HEK293 (cell line): ENCODE results near the gene NEURL1.

Experiments used
- CTCF ChIA-PET: fragments of 350-600 bp; formaldehyde crosslinking; extraction: SDS; loops from one replicate; lab custom pipeline; 2021; ENCODE audit warnings: antibody characterized with exemption; lab: Yijun Ruan, JAX
- POLR2A ChIA-PET: fragments of 300-600 bp; formaldehyde crosslinking; extraction: SDS; loops from one replicate; lab custom pipeline; 2020; ENCODE audit warnings: antibody characterized with exemption, inconsistent platforms; lab: Yijun Ruan, JAX
- H3K27ac ChIP-seq: fragments of 200-500 bp; sonication (Bioruptor generic); 2 replicates; pipeline ENCODE4 v1.5.1; 2014; ENCODE audit warnings: low read depth, low read length, control low read depth, inconsistent platforms; ENCODE audit errors: extremely low read depth
- H3K36me3 ChIP-seq, 2 experiments: fragments of 200-500 bp in 1 of 2; sonication (Bioruptor generic) in 1 of 2; 1 replicate in 1 of 2; 2 replicates in 1 of 2; pipeline ENCODE4 v1.5.1; 2014 to 2017; ENCODE audit warnings: inconsistent platforms in 2 of 2, low read length in 2 of 2; ENCODE audit not compliant: control insufficient read depth in 2 of 2, insufficient read depth in 1 of 2
- H3K4me1 ChIP-seq: fragments of 200-500 bp; sonication (Bioruptor generic); 2 replicates; pipeline ENCODE4 v1.5.1; 2014; ENCODE audit warnings: mild to moderate bottlenecking, low read length, inconsistent platforms; ENCODE audit not compliant: control insufficient read depth, insufficient read depth
- H3K4me3 ChIP-seq: 2 replicates; pipeline ENCODE4 v1.5.1; 2011; ENCODE audit warnings: low read depth, mild to moderate bottlenecking, control low read depth, low read length, moderate library complexity
- H3K9me3 ChIP-seq: fragments of 200-500 bp; sonication (Bioruptor generic); 2 replicates; pipeline ENCODE4 v1.5.1; 2014; ENCODE audit warnings: low read depth, low read length, inconsistent platforms; ENCODE audit not compliant: control insufficient read depth, insufficient read depth
- BCL11B ChIP-seq: fragments of 450-650 bp; formaldehyde crosslinking; IDR thresholded peaks from 2 replicates; pipeline ENCODE4 v1.5.1; 2016; ENCODE audit warnings: low read depth, missing biosample characterization, missing genetic modification characterization
- GLIS1 ChIP-seq: fragments of 450-650 bp; formaldehyde crosslinking; IDR thresholded peaks from 2 replicates; pipeline ENCODE4 v1.5.1; 2016; ENCODE audit warnings: missing biosample characterization, missing genetic modification characterization
- KLF16 ChIP-seq: fragments of 450-650 bp; formaldehyde crosslinking; IDR thresholded peaks from 2 replicates; pipeline ENCODE4 v1.5.1; 2017; ENCODE audit warnings: missing biosample characterization, missing genetic modification characterization
- PATZ1 ChIP-seq: fragments of 450-650 bp; formaldehyde crosslinking; IDR thresholded peaks from 2 replicates; pipeline ENCODE4 v1.5.1; 2016; ENCODE audit warnings: missing biosample characterization, missing genetic modification characterization
- SETDB1 ChIP-seq: IDR thresholded peaks from one replicate; pipeline ENCODE4 v1.6.1; 2017; ENCODE audit warnings: mild to moderate bottlenecking, low read length, moderate library complexity, mixed read lengths; ENCODE audit not compliant: insufficient read length
- ZBTB17 ChIP-seq: fragments of 450-650 bp; formaldehyde crosslinking; IDR thresholded peaks from 2 replicates; pipeline ENCODE4 v1.5.1; 2016; ENCODE audit warnings: missing biosample characterization, missing genetic modification characterization
- ZNF133 ChIP-seq: fragments of 450-650 bp; formaldehyde crosslinking; IDR thresholded peaks from 2 replicates; pipeline ENCODE4 v1.5.1; 2016; ENCODE audit warnings: missing biosample characterization, missing genetic modification characterization
- ZNF169 ChIP-seq: fragments of 450-650 bp; formaldehyde crosslinking; IDR thresholded peaks from 2 replicates; pipeline ENCODE4 v1.5.1; 2016; ENCODE audit warnings: missing biosample characterization, missing genetic modification characterization
- ZNF175 ChIP-seq: fragments of 450-650 bp; formaldehyde crosslinking; IDR thresholded peaks from 2 replicates; pipeline ENCODE4 v1.5.1; 2016; ENCODE audit warnings: missing biosample characterization, missing genetic modification characterization
- ZNF19 ChIP-seq: fragments of 450-650 bp; formaldehyde crosslinking; IDR thresholded peaks from 2 replicates; pipeline ENCODE4; 2016; ENCODE audit warnings: missing biosample characterization, missing genetic modification characterization, low read depth
- ZNF391 ChIP-seq: fragments of 450-650 bp; formaldehyde crosslinking; IDR thresholded peaks from 2 replicates; pipeline ENCODE4 v1.5.1; 2016; ENCODE audit warnings: low read depth, missing biosample characterization, missing genetic modification characterization, borderline replicate concordance
- ZNF555 ChIP-seq: fragments of 450-650 bp; formaldehyde crosslinking; conservative IDR thresholded peaks from 2 replicates; pipeline ENCODE4 v1.5.1; 2017; ENCODE audit warnings: missing biosample characterization, mild to moderate bottlenecking, missing genetic modification characterization, inconsistent platforms
- ZNF660 ChIP-seq: fragments of 450-650 bp; IDR thresholded peaks from 2 replicates; pipeline ENCODE4 v1.5.1; 2018; ENCODE audit warnings: missing biosample characterization, mild to moderate bottlenecking, missing genetic modification characterization
- ZNF704 ChIP-seq: fragments of 450-650 bp; formaldehyde crosslinking; IDR thresholded peaks from 2 replicates; pipeline ENCODE4 v1.5.1; 2016; ENCODE audit warnings: missing biosample characterization, missing genetic modification characterization
- ZNF707 ChIP-seq: fragments of 450-650 bp; formaldehyde crosslinking; IDR thresholded peaks from 2 replicates; pipeline ENCODE4 v1.5.1; 2016; ENCODE audit warnings: missing biosample characterization, missing genetic modification characterization
- ZNF785 ChIP-seq: fragments of 450-650 bp; formaldehyde crosslinking; IDR thresholded peaks from 2 replicates; pipeline ENCODE4 v1.5.1; 2016; ENCODE audit warnings: missing biosample characterization, missing genetic modification characterization
- TF ChIP-seq, protein P1 (sequence below): fragments of 450-650 bp; formaldehyde crosslinking; IDR thresholded peaks from 2 replicates; pipeline ENCODE4 v1.5.1; 2016; ENCODE audit warnings: missing biosample characterization, missing genetic modification characterization
- TF ChIP-seq, protein P2 (sequence below): fragments of 450-650 bp; formaldehyde crosslinking; IDR thresholded peaks from 2 replicates; pipeline ENCODE4 v1.5.1; 2016; ENCODE audit warnings: missing biosample characterization, missing genetic modification characterization
- TF ChIP-seq, protein P3 (sequence below): fragments of 450-650 bp; formaldehyde crosslinking; IDR thresholded peaks from 2 replicates; pipeline ENCODE4 v1.5.1; 2016; ENCODE audit warnings: missing biosample characterization, missing genetic modification characterization, low read depth
- TF ChIP-seq, protein P4 (sequence below): fragments of 450-650 bp; formaldehyde crosslinking; optimal IDR thresholded peaks from 2 replicates; pipeline ENCODE3; 2016; ENCODE audit warnings: missing biosample characterization, mild to moderate bottlenecking, missing genetic modification characterization

Gene NEURL1

DNA sequence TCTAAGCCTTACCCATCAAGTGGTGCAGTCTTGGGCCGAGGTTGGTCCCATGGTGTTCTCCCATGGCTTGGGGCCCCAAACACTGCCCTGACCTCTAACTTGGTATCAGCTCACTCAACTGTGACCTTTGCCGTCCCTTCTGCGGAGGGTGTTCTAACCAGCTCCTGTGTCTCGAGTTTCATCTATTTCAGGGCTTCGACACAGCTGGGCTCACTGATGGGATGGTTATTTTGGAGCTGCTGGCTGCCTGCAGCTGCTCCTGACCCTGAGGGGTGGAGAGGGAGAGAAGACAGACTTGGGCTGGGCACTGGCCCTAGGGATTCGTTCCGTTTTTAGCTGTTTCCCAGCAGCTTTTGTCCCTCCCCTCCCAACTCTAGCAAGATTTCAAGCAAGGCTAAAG is 86.9 kb downstream of the NEURL1 start (continued):
- TF ChIP-seq ZNF660 (no peak), ZNF175 (tag by site-specific recombination) (no peak), SETDB1 (no peak), ZNF707 (tag by site-specific recombination) (no peak)
- TF ChIP-seq, all 188 proteins: peak for 0

GRCh38 chr10:103581499-103581898 is 88.0 kb downstream of the NEURL1 start:
- POLR2A ChIA-PET, result no interaction called here
- CTCF ChIA-PET, result interaction anchor here (0.5 to 4.1 kb wide), 9 partner anchors 11 to 193 kb away, joined by 3 to 23 read pairs (median 5); no protein-coding TSS in a partner anchor
- Histone ChIP-seq H3K9me3 (no peaks in the 10 kb centered on the region), H3K4me1 (no peaks in the 10 kb centered on the region), H3K36me3 (no peaks in the 10 kb centered on the region), H3K27ac (no peak overlapping the region), H3K4me3 (no peak overlapping the region)
- TF ChIP-seq SETDB1 (no peak), PATZ1 (tag by site-specific recombination) (no peak), ZNF704 (no peak), ZNF555 (tag by site-specific recombination) (no peak), ZNF391 (tag by site-specific recombination) (no peak), KLF16 (tag by site-specific recombination) (no peak), ZNF133 (tag by site-specific recombination) (no peak), BCL11B (tag by site-specific recombination) (no peak), ZNF169 (tag by site-specific recombination) (no peak), ZBTB17 (tag by site-specific recombination) (no peak), ZNF785 (no peak), ZNF19 (tag by site-specific recombination) (no peak), GLIS1 (tag by site-specific recombination) (no peak)
- TF ChIP-seq, protein P1, sequence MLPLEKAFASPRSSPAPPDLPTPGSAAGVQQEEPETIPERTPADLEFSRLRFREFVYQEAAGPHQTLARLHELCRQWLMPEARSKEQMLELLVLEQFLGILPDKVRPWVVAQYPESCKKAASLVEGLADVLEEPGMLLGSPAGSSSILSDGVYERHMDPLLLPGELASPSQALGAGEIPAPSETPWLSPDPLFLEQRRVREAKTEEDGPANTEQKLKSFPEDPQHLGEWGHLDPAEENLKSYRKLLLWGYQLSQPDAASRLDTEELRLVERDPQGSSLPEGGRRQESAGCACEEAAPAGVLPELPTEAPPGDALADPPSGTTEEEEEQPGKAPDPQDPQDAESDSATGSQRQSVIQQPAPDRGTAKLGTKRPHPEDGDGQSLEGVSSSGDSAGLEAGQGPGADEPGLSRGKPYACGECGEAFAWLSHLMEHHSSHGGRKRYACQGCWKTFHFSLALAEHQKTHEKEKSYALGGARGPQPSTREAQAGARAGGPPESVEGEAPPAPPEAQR (tag by site-specific recombination), result no peak
- TF ChIP-seq, protein P2, sequence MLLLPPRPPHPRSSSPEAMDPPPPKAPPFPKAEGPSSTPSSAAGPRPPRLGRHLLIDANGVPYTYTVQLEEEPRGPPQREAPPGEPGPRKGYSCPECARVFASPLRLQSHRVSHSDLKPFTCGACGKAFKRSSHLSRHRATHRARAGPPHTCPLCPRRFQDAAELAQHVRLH (tag by site-specific recombination), result no peak
- TF ChIP-seq, protein P3, sequence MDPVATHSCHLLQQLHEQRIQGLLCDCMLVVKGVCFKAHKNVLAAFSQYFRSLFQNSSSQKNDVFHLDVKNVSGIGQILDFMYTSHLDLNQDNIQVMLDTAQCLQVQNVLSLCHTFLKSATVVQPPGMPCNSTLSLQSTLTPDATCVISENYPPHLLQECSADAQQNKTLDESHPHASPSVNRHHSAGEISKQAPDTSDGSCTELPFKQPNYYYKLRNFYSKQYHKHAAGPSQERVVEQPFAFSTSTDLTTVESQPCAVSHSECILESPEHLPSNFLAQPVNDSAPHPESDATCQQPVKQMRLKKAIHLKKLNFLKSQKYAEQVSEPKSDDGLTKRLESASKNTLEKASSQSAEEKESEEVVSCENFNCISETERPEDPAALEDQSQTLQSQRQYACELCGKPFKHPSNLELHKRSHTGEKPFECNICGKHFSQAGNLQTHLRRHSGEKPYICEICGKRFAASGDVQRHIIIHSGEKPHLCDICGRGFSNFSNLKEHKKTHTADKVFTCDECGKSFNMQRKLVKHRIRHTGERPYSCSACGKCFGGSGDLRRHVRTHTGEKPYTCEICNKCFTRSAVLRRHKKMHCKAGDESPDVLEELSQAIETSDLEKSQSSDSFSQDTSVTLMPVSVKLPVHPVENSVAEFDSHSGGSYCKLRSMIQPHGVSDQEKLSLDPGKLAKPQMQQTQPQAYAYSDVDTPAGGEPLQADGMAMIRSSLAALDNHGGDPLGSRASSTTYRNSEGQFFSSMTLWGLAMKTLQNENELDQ (tag by site-specific recombination), result no peak
- TF ChIP-seq, protein P4, sequence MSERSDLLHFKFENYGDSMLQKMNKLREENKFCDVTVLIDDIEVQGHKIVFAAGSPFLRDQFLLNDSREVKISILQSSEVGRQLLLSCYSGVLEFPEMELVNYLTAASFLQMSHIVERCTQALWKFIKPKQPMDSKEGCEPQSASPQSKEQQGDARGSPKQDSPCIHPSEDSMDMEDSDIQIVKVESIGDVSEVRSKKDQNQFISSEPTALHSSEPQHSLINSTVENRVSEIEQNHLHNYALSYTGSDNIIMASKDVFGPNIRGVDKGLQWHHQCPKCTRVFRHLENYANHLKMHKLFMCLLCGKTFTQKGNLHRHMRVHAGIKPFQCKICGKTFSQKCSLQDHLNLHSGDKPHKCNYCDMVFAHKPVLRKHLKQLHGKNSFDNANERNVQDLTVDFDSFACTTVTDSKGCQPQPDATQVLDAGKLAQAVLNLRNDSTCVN (tag by site-specific recombination), result no peak
